Activated gamma-delta T cell (primary cell): ENCODE data around the gene TRA2B.

Experiments used
- DNase-seq: peaks from one replicate; lab custom pipeline; 2025; lab: John Stamatoyannopoulos, UW

The TRA2B gene

GRCh38 chr3:185867650-185868049 is 70.2 kb downstream of the TRA2B start:
- no peak for DNase-seq

- DNase-seq = no peak
These were observed 70.8 kb downstream of the TRA2B start for GRCh38 chr3:185866995-185867394.

GRCh38 chr3:185866555-185866954 is 71.3 kb downstream of the TRA2B start:
- DNase-seq = no peak
